Measurements from ENCODE around the gene HS1BP3. TPM values are rescaled to one million over a fixed set of nuclear protein-coding genes. Genes with fewer than 3 reads are reported as not detected.

Gene HS1BP3
- 8.9 TPM for polyA plus RNA-seq (ENCODE audit: insufficient read length)

GRCh38 chr2:20650877-20651730 is at the start of gene HS1BP3:
HS1BP3 (minus strand) TSS chr2:20651098; CDS start chr2:20651063, 35 bp downstream.
- DNase-seq (ENCODE audit: low read depth), result peak; percentile 62

GRCh38 chr2:20698916-20699613 is 48.2 kb upstream of the HS1BP3 start:
- no peak for DNase-seq (ENCODE audit: low read depth)

- DNase-seq (ENCODE audit: low read depth), result no peak
Measured at GRCh38 chr2:20697322-20697934, 46.5 kb upstream of the HS1BP3 start.

GRCh38 chr2:20696366-20696765 is 45.5 kb upstream of the HS1BP3 start:
- no peak for DNase-seq (ENCODE audit: low read depth)

- DNase-seq (ENCODE audit: low read depth), result no peak
Measured at GRCh38 chr2:20693317-20693716, 42.4 kb upstream of the HS1BP3 start.

GRCh38 chr2:20692081-20692480 is 41.2 kb upstream of the HS1BP3 start:
- no peak for DNase-seq (ENCODE audit: low read depth)

DNA sequence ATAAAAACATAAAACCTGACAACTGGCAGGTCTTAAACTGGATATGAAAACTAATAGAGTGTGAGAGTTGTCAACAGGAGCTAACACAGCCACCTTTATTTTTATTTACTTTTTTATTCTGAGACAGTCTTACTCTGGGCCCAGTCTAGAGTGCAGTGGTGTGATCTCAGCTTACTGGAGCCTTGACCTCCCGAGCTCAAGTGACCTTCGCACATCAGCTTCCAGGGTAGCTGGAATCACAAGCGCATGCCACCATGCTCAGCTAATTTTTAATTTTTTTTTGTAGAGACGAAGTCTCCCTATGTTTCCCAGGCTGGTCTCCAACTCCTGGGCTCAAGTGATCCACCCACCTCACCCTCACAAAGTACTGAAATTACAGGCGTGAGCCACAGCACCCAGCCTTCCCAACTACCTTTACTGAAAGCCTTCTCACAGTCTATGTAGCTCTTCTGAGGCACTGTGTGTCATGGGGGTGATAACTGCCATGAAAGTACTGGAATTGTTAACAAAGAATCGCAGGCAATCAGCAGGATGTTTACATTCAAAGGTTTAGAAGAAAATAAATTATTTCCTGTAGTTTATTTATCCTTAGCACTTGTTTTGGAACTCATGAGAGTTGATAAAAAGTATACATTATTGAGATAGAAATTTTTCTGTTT is 40.3 kb upstream of the HS1BP3 start:
- DNase-seq (ENCODE audit: low read depth), result no peak

DNA sequence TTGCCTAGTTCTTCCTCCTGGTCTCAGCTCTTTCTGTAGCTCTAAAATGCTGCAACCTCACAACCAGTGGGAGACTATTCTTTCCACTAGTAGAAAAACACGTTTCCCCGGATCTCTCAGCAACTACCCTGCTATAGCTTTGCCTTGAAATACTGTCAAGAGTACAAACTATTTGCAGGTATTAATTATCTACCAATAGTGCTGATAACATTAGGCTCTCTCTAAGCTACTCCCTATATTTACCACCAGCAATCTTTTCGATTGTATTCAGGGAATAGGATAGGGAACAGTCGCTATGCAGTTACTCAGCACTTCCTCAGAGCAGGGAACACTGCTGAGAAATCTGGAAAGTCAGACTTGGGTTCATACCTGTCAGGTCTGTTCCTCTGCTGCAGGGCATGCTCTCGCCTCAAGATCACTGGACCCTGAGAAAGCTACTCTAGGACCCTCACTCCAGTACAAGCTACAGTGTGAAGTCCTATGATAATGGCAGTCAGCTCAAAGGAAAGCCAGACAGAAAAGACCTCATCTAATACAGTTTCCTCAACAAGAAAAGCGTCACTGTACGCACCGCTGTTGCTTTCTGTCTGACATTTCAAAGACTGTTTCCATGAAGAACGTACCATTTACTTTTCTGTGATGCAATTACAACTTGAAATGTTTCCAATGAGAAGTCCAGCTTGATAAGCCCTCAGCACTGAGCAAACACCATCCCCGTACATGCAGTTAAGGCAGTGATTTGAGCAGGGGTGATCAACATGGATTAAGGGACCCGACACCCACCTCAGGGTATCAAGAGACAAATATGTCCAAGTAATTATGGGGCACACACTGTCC is 38.7 kb upstream of the HS1BP3 start:
- DNase-seq (ENCODE audit: low read depth), result no peak

GRCh38 chr2:20687260-20687832 is 36.4 kb upstream of the HS1BP3 start:
- DNase-seq (ENCODE audit: low read depth), result no peak

- DNase-seq (ENCODE audit: low read depth), result no peak
Measured at GRCh38 chr2:20684581-20685063, 33.7 kb upstream of the HS1BP3 start.

GRCh38 chr2:20682167-20682920 is 31.4 kb upstream of the HS1BP3 start:
- DNase-seq (ENCODE audit: low read depth), result no peak

GRCh38 chr2:20680744-20681375 is 30.0 kb upstream of the HS1BP3 start:
- DNase-seq (ENCODE audit: low read depth), result no peak

DNA sequence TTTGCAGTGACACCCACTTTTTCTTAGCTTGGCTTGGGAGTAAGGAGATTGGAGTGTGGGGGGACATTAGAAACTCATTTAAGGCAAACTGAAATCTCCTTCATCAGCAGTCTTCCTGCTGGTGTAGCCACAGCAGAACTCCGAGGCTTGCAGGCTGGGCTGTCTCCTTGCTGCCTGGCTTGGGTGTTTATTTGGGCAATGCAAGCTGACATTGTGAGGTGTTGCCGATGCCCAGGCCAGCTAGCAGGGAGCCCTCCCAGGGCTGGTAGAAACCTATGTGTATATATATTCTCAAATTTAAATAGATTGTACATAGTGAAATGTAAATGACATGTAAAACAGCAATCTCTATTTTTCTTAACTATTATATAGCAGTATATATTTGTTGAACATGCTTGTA is 27.9 kb upstream of the HS1BP3 start:
- DNase-seq (ENCODE audit: low read depth), result no peak

- DNase-seq (ENCODE audit: low read depth), result no peak
Measured at GRCh38 chr2:20678086-20678395, 27.1 kb upstream of the HS1BP3 start.

DNA sequence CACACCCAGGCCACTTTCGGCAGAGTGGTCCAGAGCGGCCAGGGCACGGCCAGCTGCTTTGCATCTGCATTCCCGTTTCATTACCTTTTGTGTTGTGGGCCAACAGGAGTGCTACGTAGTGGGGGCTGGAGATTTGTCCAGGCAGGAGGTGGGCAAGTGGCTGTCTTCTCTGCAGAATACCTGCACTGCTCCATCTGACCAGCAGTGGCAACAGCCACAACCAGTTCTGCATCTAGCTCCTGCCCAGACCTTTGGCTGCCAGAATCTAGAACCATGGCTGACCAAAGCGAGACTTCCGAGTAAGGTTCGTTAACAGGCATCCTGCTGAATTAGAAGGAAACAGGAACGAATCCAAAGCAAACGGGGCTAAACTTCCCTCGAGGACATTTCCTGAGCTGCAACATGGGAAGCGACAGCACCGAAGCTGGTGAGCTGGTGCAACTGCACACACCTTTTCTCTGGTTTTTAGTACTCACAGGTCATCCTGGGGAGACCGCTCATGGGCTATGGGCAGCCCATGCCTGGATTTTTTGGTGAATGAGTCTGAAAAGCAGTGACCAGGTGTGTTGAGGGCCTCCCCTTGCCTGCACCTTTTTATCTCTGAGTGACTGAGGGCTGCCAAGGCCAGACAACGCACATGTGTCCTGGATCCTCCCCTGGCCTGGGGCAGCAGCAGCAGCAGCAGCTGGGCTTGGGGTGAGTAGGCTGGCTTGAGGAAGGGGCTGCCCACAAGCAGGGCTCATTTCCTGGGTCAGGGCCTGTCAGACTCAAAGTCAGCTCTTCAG is 26.6 kb upstream of the HS1BP3 start:
- DNase-seq (ENCODE audit: low read depth), result no peak

DNA sequence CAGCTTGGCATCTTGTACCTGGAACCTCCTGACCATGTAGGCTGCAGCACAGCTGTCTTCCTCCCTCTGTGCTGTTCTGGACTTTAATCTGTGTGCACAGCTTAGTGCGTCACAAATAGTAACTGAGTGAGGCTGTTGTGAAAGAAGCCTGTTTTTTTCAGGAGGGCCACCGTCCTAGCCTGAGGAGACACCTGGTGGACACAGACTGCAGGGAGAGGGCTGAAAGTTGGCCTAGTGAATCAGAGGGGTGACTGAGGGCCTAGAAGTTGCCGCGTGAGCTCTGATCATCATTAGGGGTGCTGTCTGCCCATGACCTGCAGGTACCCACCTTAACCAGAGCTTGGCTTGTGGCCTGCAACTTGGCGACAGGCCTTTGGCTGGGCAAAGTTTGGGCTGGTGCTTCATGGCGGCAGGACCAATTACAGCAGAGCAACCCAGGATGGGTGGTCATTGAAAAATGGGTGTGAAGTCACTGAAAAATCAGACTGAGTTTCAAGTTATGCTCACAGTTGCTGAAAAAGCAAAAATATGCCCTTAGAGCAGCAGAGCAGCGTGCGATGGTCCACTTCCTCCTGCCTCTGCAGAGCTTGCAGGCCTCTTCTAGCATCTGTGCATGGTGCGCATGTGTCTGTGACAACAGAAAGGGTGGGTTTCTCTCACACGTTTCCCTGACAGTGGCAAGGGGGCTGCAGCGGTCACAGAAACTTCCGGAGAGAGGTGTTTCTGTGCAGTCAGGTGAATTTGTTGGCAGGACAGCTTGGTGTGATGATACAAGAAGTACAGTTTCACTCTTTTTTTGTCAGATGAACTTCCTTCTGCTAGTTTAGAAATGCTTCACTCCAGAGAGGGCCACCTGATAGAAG is 25.7 kb upstream of the HS1BP3 start:
- no peak for DNase-seq (ENCODE audit: low read depth)

DNA sequence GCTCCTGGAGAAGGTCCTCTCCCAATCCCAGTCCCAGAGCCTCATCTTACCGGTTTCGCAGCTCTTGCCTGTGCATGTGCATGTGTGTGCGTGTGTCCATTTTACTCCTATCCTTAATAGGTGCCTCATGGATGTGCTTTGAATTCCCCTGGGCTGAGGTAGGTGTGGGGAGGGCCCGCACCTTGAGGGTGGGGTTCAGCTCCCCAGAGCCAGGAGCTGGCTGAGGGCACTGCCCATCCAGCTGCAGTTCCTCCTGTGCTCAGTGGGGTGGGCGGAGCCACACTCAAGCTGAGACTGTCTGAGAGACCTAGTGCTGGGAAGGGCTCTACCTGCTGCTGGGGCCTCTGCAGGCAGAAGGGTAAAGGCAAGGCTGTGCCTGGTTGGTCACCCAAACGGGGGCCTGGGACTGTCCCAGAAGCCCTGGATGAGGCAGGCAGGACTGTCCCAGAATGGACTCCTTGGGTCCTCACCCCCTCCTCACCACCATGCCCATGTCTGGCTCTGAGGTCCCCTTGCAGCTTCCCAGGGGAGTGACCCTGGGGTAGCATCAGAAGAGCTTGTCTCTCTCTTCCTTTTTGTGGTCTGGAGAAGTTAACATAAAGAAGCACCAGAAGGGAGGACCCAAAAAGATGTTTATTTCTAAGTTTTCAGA is 24.9 kb upstream of the HS1BP3 start:
- no peak for DNase-seq (ENCODE audit: low read depth)
